Left lobe of liver (tissue), 1 donor: Measurements from ENCODE around the gene IL2. TPM values are rescaled to one million over a fixed set of nuclear protein-coding genes. Genes with fewer than 3 reads are reported as not detected.

Experiments used
- total RNA-seq: library from RNA; stranded (reverse); gene quantifications from one replicate; pipeline ENCODE4 v1.2.1, GENCODE V29; 2021
- donor health status: DM: no; HTN: yes; CAD: no.

IL2 gene
- total RNA-seq, 1 donor from 2014 or later, result 1.2 TPM

Other genes starting within 250 kb of the IL2 start
- gene ADAD1, start 77.7 kb downstream of the IL2 start, total RNA-seq, result not detected
- gene IL21, start 164.3 kb upstream of the IL2 start, total RNA-seq, result not detected